ENCODE measurements around the gene PPP1R2.
A peak's percentile ranks its signal among the peaks of the same experiment; 100 is the strongest.

The PPP1R2 gene

DNA sequence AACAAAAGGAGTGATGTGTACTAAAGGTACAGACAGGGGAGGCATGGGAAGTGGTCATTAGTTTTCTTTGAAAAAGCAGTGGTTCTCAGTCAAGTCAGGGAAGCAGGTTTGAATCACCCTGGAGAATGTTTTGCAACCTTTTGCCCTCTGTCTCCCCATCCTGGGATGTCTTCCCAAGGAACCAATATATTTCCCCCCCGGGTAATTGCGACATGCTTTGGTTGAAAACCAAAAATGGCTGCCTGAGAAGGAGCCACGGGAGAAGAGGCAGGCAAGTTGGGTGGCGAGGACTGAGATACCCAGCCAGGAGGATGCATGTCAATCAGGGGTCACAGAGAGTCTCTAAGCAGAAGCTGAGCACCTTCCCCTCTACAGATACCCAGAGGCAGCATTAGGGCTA is 20.2 kb upstream of the PPP1R2 start:
- no peak for DNase-seq

DNA sequence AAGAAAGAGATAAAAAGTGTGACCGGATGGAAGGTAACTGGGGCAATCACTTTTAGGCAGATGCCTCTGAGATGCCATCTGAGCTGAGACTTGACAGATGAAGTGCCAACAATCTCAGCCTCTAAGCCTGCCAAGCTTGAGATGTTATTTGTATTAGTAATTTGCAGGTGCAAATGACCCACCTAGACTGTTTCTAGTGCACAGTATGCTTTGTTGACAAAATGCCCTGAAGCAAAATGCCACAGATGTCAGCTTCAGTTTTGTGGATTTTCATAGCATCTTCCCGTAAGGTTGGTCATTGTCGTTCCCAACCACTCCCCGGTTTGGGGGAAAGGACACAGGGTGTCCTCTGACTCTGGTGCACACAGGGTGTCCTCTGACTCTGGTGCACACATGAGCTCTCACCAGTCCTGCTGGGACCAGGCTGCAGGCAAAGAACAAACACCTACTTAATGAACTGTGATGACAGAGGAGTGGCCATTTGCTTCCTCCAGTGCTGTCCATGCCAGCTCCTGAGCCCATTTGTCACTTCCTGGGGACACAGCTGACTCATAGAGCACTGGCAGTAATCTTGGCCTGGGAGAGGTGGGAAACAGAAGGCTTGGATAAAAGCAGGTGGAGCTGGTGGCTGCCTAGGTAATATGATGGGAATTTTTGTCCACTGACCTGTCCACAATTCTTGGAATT is 16.7 kb upstream of the PPP1R2 start:
- DNase-seq = peak; percentile 98

DNA sequence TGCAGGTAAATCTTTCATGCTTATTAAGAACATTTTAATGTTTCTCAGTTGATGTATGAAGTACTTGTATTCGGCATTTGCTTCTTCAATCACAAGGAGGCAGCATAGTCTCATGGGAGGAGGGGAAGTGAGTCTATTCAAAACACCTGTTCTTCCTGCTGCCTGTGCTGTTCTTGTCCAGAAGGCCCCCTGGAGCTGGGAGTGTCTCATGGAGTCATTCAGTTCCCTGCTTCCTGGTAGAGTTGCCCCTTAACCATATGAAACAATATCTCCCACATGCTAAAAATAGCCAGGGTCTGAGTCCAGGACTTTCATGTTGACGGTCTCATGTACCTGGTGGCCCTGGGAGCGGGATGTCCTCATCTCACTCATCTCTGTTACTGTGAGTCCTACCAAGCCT is 15.5 kb upstream of the PPP1R2 start:
- DNase-seq = peak; percentile 94

DNA sequence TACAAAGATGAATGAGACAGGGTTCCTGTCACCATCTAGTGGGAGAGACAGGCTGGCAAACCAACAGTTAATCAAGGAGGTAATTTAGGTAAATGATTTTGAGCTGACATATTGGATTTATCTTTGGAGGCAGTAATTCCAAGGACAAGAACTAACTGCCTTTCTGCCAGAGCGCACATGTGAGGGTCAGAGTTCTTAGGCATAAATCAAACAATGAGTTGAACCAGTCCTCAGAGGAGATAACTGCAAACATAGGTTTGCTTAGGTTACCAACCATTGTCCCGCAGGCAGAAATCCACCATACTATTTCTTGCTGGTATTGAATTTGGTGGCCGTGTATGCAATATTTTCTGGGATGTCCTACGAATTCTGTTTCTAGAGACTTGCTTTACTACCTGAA is 14.2 kb upstream of the PPP1R2 start:
- peak; percentile 25 for DNase-seq

DNA sequence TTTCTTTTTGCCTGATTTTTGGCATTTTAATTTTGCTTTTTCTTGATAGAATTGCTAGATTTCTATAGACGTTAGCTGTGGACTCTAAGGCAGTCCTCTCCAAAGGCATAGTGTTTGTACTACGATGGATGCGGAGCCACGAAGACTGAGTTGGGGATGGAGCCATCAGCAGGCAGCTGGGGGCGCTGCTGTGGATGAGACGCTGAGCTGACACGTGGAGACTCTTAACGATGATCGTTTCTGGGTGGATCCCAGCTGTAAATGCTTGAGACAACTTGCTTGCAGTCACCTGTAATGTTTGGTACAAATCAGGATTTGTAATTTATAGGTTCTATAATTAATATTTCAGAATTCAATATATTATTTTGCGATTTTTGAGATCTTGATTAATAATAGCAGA is 13.3 kb upstream of the PPP1R2 start:
- DNase-seq = peak; percentile 52

DNA sequence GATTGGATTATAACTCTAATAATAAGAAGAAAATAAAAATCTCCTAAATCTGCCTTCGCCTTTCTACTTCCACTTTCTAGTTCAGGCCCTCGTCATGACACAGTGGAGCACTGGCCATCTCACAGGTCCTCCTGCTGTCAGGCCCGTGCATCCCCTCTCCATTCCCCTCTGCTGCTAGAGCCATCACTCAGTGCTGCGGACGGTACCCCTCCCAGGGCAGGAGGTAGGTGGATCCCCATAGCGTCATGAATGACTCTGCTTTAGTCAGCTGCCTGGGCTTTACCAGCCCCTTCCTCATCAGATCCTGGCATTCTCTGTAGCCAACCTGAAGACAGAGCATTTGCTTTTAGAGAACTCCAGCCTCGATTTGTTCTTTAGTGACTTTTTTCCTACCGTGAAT is 12.0 kb upstream of the PPP1R2 start:
- no peak for DNase-seq

DNA sequence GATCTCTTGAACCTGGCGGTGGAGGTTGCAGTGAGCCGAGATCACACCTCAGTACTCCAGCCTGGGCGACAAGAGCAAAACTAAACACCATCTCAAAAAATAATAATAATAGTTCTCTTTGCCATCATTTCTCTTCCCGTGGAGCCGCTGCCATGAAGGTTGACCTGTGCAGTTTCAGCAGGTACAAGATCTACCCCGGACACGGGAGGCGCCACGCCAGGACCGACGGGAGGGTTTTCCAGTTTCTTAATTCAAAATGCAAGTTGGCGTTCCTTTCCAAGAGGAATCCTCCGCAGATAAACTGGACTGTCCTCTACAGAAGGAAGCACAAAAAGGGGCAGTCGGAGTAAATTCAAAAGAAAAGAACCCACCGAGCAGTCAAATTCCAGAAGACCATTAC is 11.3 kb upstream of the PPP1R2 start:
- no peak for DNase-seq

DNA sequence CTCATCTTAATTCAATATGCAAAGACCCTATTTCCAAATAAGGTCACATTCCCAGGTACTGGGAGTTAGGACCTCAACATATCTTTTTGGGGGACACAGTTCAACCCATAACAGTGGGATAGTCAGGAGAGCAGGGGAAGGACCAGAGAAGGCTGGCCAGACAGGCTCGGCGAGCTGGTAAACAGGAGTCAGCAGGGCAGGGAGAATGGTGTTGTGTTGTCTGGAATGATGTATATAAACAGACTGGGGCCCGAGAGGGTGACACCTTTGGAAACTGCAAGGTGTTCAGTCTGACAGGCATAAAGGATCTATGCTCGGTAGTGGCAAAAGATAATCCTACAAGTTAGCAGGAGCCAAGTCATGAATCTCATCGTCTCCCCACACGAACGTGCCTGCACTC is 10.1 kb upstream of the PPP1R2 start:
- DNase-seq = no peak

DNA sequence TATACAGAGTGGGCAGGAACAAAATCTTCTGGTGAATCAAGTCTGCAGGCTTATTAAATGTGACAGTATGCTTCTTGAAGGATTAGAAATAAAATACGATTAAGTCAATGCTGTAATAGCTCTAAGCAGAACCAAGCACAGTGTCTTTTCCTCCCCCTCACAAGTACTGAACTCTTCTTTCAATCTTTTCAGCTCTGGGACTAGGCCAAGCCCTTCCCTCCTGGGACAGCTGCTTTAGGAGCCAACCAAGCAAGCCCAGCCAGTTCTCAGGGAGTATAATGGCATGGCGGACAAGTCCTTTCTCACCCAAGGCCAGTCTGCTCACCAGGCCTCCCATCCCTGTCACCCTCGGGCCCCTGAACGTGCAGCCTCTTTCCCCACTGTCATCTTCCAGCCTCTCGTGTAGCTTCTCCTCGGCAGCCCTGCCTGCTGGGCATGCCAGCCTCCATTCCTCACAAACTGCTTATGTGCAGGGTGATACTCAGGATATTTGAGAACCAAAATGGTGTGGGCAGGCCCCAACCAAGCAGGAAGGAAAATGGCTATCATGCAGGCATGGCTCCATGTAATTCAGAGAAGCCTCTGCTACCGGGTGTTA is 8.4 kb upstream of the PPP1R2 start:
- DNase-seq = no peak

DNA sequence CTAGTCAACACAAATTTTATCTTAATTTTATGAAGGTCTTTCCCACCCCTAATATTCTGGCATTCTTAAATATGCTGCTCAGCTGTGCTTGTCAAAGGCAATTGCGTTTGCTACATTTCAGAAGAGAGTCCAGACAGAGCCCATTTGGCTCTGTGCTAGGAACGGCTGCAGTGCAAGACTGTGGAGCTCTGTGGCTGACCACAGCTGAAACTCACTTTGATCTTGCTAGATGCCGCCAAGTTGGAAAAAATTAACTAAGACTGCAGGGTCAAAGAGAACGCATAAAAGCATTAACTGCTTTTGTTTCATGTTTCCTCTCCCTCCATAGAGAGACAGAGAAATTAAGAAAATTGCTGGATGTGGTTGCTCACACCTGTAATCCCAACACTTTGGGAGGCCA is 7.6 kb upstream of the PPP1R2 start:
- DNase-seq = no peak

DNA sequence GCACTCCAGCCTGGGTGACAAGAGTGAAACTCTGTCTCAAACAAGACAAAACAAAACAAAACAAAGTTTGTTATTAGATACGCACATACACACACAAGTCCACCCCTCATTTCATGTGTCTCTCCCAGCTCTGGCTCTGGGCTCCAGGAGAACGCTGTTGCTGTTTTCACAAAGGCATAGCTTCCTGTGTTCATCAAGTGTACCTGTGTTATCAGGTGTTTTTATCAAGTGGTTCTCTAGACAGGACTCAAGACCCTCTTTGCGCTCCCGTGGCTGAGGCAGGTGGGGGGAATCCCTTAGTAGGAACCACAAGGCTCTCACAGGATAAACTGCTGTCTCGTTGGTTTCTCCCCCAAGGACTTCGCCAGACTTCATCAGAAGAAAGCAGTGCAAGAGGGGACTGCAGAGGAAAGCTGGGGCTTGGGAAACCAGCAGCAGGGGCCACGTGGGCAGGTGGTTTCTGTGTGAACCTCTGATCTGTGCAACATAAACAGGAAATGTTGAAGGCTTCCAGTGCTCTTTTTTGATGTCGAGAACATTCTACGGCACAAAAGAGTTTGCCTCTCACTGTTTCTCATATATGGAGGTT is 6.9 kb upstream of the PPP1R2 start:
- DNase-seq = no peak

DNA sequence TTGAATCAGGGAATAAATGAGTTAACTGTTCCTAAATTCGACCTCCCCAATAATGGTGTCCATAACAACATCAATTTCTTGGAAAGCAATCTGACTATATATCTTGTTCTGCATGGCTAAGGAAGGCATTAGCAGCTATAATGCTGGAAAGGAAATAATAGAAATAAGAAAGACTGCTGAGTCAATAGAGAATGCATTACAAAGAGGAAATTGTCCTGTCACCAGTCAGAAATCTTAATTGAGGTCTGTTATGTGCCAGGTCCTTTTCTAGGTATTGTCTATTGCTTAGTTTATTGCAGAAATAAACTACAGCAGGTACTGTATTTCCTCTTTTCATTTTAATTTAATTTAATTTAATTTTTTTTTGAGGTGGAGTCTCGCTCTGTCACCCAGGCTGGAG is 5.9 kb upstream of the PPP1R2 start:
- DNase-seq = no peak

DNA sequence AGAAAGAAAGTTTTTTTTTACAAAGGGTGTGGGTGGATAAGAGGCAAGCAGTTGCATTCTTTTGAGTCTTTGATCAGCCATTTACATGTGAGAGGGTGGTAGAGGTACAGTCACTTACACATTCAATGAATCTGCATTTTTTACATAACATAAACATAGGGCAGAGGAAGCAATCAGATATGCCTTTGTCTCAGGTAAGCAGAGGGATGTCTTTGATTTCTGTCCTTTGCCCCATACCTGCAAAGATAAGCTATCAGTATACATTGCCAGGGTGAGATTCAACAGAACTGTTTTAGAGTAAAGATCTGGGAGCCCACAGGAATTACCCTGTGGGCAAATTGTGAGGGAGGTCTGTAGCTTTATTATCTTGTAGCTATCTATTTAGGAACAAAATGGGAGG is 5.4 kb upstream of the PPP1R2 start:
- no peak for DNase-seq

DNA sequence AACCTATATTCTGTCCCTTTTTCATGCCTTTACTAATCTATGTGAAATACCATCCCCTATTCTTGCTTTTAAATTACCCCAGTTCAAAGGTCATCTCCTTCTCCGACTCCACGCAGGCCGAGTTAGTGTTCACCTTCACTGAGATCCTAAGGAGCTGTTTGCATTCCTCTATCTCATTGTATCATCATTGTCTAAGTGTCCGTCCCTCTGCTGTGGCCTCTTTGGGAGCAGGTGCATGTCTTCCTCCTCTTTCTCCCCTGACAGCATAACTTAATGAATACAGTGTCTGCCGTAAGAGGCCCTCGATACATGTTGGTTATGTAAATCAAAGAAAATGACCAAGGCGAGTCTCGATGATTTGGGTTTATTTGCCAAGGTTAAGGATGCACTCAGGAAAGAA is 4.9 kb upstream of the PPP1R2 start:
- DNase-seq = no peak

DNA sequence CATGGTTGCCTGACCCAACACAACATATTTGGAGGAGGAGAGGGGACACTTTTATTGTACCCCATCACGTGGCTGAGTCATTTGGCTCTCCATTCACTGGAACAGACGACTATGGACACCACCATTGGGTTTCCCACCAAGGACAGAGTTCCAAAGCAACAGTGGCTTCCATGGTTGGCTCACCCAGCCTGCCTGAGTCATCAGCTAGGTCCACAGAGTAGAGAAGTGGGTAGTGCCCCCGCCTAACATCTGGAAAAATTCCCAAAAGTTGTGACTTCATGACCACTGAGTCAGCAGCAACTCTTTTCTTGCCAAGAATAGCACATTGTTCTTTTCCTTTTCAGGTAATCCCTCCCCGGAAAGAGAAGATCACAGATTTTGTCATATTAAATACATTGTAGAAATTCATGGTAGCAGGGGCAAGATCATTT is 3.0 kb upstream of the PPP1R2 start:
- no peak for DNase-seq

DNA sequence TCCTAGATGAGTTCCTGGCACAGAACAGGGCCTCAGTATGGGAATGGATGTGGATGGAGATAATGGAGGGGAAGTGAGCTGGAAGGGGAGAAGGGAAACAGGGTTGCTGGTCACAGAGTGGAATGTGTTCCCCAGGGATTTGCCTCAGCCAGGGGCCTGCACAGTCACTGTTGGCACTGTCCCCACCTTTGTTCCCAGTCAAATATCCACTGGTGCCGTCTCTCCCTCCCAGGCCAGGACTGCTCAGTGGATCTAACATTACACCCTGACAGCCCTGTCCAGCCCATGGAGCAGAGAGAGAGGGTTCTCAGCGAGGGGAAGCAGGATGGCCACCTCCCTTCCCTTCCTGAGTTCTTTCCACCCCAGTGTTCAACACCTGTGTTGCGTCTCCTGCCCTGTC is 1.5 kb upstream of the PPP1R2 start:
- DNase-seq = peak; percentile 22

DNA sequence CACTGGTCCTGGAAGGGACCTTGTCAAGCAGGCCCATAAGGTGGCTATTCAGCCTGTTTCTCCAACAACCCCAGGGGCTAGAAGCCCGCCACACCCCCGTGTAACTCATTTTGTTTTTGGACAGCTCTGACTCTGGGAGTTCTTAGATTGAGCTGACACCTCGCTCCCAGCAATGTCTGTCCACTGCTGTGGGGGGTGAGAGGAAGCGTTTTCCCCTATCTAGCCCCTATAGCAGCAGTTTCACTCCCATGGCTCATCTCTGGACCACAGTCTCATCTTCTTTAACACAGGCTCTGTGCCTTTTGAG is 1.1 kb upstream of the PPP1R2 start:
- no peak for DNase-seq

DNA sequence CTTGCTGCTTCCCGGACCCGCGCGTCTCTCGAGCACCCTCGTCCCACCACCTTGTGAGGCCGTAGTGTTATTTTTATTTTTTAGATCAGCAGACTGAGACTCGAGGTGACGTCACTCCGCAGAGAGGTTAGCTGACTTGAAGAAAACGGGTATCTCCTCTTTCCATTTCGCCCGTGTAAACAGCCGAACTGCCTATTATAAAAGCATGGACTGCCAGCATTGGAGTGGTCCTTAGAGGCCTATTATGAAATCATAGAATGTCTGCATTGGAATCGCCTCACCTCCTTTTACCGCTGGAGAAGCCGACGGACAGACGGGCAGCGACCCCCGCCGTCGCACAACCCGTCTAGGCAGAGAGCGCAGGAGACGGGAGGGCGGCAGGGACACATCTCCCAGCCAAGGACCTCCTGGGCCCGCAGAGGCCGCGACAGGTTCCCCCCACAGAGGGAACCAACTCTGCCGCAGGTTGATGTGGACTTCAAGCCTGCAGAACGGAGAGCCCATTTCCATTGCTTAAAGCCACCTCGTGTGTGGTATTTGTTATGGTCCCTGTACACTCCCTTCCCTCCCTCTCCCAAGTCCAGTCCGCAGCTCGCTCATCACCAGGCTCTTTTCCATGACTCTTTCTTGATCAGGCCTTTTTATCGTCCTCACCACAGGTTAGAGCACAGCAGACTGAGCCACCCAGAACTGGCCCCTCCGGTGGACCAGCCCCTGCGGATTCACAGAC is 540 bp upstream of the PPP1R2 start:
- peak; percentile 75 for DNase-seq

DNA sequence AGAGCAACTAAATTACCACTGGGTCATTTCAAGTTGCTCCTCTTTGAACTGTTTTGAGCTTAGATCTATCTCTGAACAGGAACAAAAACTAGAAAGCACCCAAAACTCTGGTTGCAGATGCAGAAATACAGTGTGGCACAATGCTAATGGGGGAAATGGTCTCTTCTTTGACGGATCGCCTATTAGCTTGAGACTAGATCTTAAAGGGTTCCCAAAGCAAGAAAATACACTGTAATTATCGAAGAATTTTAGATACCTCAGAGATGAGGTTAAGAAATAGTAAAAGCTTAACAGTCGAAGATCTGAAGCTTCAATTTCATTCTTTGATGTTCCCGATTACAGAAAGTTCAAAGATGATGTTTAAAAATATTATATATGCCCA is 818 bp downstream of the PPP1R2 start:
- DNase-seq = peak; percentile 48

DNA sequence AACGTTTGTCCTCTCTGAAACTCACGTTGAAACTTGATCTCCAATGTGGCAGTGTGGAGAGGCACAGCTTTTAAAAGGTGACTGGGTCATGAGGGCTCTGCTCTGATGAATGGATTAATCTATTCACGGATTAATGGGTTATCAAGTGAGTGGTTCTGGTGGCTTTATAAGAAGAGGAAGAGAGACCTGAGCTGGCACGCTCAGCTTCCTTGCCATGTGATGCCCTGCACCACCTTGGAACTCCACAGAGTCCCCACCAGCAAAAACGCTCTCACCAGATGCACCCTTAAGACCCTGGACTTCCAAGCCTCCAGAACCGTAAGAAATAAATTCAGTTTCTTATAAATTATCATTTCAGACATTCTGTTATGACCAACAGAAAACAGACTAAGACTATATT is 2.6 kb downstream of the PPP1R2 start:
- DNase-seq = no peak

DNA sequence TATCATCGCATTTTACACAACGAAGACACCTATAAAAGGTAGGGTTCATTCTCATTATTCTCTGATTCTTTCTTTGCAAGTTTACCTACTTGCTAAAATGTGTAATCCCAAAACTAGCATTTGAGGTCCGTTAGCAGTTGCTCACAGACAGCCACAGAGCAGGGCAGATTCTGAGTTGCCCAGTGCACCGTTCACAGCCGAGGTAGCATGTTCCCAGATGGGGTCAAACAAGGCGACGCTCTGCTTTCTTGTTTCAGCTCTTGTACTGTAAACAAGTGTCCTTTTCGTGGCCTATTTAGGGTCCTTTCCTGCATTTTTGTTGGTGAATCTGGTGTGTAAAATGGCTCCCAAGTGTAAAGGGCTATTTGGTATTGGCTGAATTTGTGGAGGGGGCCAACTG is 3.1 kb downstream of the PPP1R2 start:
- no peak for DNase-seq

DNA sequence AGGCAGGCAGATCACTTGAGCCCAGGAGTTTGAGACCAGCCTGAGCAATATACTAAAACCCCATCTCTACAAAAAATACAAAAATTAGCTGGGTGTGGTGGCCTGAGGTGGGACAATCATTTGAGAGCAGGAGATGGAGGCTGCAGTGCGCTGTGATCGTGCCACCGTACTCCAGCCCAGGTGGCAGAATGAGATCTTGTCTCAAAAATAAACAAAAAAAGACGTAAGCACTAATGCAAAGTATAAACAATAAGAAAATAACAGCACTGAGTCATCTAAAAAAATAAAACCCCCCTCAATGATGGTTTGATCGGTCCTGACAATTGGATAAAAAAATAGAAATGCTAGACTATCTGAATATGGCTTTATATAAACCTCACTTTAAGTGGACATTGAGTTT is 3.6 kb downstream of the PPP1R2 start:
- DNase-seq = no peak

DNA sequence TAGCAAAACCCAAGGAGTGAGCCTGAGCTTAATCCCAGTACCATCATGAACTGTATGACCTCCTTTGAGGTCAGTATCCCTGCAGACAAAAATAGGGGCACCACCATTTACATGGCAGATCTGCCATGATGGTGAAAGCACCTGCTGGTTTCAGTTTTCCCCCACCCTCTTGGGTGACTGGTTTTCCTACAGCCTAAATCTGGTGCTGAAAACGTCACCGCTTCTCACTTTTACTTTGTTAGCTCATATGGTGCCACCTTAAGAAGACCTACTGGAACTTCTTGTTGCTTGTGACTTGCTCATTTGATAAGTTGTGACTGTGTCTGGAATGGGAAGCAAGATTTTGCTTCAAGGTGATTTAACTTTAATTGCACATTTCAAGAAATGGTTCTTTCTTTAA is 5.1 kb downstream of the PPP1R2 start:
- no peak for DNase-seq

DNA sequence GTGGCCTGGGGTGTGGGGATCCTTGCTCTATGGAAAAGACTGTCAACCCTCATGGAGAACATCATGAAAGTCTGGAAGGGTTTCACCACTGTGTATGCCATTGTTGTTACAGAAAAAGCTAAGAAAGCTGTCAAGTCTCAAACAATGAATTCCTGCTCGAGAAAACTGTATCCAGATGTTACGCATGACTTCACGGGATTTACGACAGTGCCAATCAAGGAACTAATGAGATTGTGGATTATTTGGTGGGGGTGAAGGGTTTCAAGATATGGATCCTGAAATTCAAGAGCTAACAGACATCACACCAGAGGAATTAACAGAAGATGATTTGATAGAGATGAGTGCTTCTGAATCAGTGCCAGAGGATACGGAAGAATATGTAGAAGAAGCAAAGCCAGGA is 7.8 kb downstream of the PPP1R2 start:
- DNase-seq = no peak

Data from NCI-H69 (cell line).